Astrocyte (in vitro differentiated cells and primary cell): ENCODE measurements around the gene KIFBP. TPM values are rescaled to one million over a fixed set of nuclear protein-coding genes. Genes with fewer than 3 reads are reported as not detected.

ENCODE experiments used
- DNase-seq: peaks from one replicate; pipeline ENCODE4 v3.0.0-alpha.2; 2010; ENCODE audit warnings: low read depth
- FAIRE-seq: peaks from 2 replicates; lab custom pipeline; 2011; peaks lifted over from hg19 to GRCh38; lab: Jason Lieb, UNC
- H2AFZ ChIP-seq: 2 replicates; pipeline ENCODE4 v1.6.0; 2012; ENCODE audit warnings: low read depth, low read length, inconsistent platforms
- H3K27ac ChIP-seq: 2 replicates; pipeline ENCODE4 v1.5.1; 2011; ENCODE audit warnings: low read depth, low read length, inconsistent platforms
- H3K27me3 ChIP-seq: 2 replicates; pipeline ENCODE4 v1.6.0; 2011; ENCODE audit warnings: low read length, inconsistent platforms; ENCODE audit not compliant: insufficient read depth
- H3K36me3 ChIP-seq: 2 replicates; pipeline ENCODE4 v1.5.1; 2011; ENCODE audit warnings: low read length, inconsistent platforms; ENCODE audit not compliant: insufficient read depth
- H3K4me1 ChIP-seq: 2 replicates; pipeline ENCODE4 v1.5.1; 2011; ENCODE audit warnings: low read length, inconsistent platforms; ENCODE audit not compliant: insufficient read depth
- H3K4me2 ChIP-seq: 2 replicates; pipeline ENCODE4 v1.6.0; 2012; ENCODE audit warnings: low read length, inconsistent platforms
- H3K4me3 ChIP-seq: 2 replicates; pipeline ENCODE4 v1.5.1; 2011; ENCODE audit warnings: low read depth, mild to moderate bottlenecking, low read length, inconsistent platforms; ENCODE audit not compliant: insufficient read depth
- H3K79me2 ChIP-seq: 2 replicates; pipeline ENCODE4 v1.6.0; 2012; ENCODE audit warnings: mild to moderate bottlenecking, low read length, inconsistent platforms; ENCODE audit not compliant: insufficient read depth
- H3K9ac ChIP-seq: 2 replicates; pipeline ENCODE4 v1.6.0; 2012; ENCODE audit warnings: mild to moderate bottlenecking, low read length, inconsistent platforms
- H3K9me3 ChIP-seq: 2 replicates; pipeline ENCODE4 v1.5.1; 2012; ENCODE audit warnings: low read depth, mild to moderate bottlenecking, low read length, inconsistent platforms; ENCODE audit not compliant: insufficient read depth
- H4K20me1 ChIP-seq: 2 replicates; pipeline ENCODE4 v1.6.0; 2012; ENCODE audit warnings: low read length, inconsistent platforms; ENCODE audit not compliant: insufficient read depth
- H3K27ac Mint-ChIP-seq: one replicate; pipeline ENCODE4 v1.8.0; 2021; ENCODE audit warnings: mild to moderate bottlenecking, mixed read lengths; ENCODE audit not compliant: unreplicated experiment
- H3K27me3 Mint-ChIP-seq: one replicate; pipeline ENCODE4 v1.8.0; 2021; ENCODE audit warnings: low read depth, mixed read lengths; ENCODE audit not compliant: unreplicated experiment
- H3K36me3 Mint-ChIP-seq: one replicate; pipeline ENCODE4 v1.8.0; 2021; ENCODE audit warnings: low read depth, mixed read lengths; ENCODE audit not compliant: unreplicated experiment
- H3K4me1 Mint-ChIP-seq: one replicate; pipeline ENCODE4 v1.8.0; 2021; ENCODE audit warnings: low read depth, mixed read lengths; ENCODE audit not compliant: unreplicated experiment
- H3K4me3 Mint-ChIP-seq: one replicate; pipeline ENCODE4 v1.8.0; 2021; ENCODE audit warnings: mild to moderate bottlenecking, moderate library complexity, mixed read lengths; ENCODE audit not compliant: unreplicated experiment
- H3K9me3 Mint-ChIP-seq: one replicate; pipeline ENCODE4 v1.8.0; 2021; ENCODE audit warnings: mild to moderate bottlenecking, mixed read lengths; ENCODE audit not compliant: unreplicated experiment
- EZH2 ChIP-seq: IDR thresholded peaks from 2 replicates; pipeline ENCODE4 v1.6.1; 2012; ENCODE audit warnings: mild to moderate bottlenecking, low read length, inconsistent platforms; ENCODE audit not compliant: insufficient read depth
- total RNA-seq: library from RNA; stranded (reverse); gene quantifications from 2 replicates; pipeline ENCODE4 v1.2.1, GENCODE V29; 2021
- TF ChIP-seq, protein P1 (sequence below): IDR thresholded peaks from 2 replicates; pipeline ENCODE4 v1.5.1; 2011; ENCODE audit warnings: low read depth, mild to moderate bottlenecking, inconsistent platforms, low read length, moderate library complexity; ENCODE audit not compliant: insufficient read depth

The KIFBP gene
- total RNA-seq, 1 donor from 2014 or later = 39.2 TPM

DNA sequence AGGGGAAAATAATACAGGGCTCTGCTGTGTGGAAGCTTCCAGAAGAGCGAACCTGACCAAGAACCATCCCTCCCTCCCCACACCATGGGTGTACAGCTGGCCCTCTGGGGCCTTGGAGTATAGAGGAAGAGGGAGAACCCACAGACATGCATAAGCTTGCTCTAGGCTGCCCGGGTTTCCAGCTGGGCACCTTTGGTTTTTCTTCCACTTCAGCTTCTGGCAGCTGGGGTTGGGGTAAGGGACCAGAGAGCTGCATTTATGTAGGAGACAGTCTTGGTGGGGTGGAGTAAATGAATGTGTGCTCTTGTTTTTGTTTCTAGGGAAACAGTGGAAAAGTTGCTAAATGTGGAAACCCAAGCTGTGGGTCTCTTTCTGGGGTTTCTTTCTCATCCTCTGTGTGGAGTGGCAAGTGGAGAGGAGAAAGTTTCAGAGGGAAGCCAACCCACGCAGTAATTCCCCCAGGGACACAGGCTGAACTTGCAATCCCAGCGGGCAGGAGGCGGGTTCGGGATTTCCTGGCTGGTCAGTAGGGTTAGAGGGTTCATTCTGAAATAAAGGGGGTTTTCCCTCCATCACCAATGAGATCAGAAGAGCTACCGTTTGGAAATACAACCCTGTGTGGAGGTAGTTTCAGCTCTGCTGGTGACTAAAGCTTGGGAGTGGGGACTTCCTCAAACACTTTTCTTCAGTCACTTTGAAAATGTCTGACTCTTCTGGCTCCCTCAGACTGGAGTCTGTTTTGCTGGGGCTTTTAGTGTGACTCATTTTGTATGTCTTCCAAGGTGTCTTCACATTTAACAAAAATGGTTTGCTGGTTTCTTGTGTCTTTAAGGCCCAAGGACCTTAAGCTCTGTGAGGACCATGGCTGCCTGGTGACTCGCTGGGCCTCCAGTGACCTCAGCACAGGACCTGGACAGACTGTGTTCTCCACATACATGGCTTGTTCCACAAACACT is 77.1 kb downstream of the KIFBP start:
- FAIRE-seq (no peak), DNase-seq (peak; percentile 53)
- Mint-ChIP-seq H3K36me3 (no peaks in the 10 kb centered on the region), H3K27ac (peak overlapping the region; percentile 34), H3K4me3 (no peak overlapping the region), H3K4me1 (peaks cover 9% of the 10 kb centered on the region), H3K27me3 (peaks cover 19% of the 10 kb centered on the region), H3K9me3 (no peaks in the 10 kb centered on the region)
- no peaks in the 10 kb centered on the region for H4K20me1 ChIP-seq
- no peak for TF ChIP-seq EZH2
- TF ChIP-seq, protein P1, sequence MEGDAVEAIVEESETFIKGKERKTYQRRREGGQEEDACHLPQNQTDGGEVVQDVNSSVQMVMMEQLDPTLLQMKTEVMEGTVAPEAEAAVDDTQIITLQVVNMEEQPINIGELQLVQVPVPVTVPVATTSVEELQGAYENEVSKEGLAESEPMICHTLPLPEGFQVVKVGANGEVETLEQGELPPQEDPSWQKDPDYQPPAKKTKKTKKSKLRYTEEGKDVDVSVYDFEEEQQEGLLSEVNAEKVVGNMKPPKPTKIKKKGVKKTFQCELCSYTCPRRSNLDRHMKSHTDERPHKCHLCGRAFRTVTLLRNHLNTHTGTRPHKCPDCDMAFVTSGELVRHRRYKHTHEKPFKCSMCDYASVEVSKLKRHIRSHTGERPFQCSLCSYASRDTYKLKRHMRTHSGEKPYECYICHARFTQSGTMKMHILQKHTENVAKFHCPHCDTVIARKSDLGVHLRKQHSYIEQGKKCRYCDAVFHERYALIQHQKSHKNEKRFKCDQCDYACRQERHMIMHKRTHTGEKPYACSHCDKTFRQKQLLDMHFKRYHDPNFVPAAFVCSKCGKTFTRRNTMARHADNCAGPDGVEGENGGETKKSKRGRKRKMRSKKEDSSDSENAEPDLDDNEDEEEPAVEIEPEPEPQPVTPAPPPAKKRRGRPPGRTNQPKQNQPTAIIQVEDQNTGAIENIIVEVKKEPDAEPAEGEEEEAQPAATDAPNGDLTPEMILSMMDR = no peak
- H2AFZ ChIP-seq = peak overlapping the region; percentile 51
- H3K36me3 ChIP-seq = no peaks in the 10 kb centered on the region
- H3K79me2 ChIP-seq = no peaks in the 10 kb centered on the region
- peak overlapping the region; percentile 31 for H3K27ac ChIP-seq
- peaks cover 20% of the 10 kb centered on the region for H3K4me1 ChIP-seq
- H3K27me3 ChIP-seq = no peaks in the 10 kb centered on the region
- peak overlapping the region; percentile 18 for H3K9ac ChIP-seq
- H3K4me3 ChIP-seq = no peak overlapping the region
- H3K4me2 ChIP-seq = peak overlapping the region; percentile 44
- no peaks in the 10 kb centered on the region for H3K9me3 ChIP-seq

Other genes with a start within 250 kb of the KIFBP start
- gene STOX1, start 161.3 kb upstream of the KIFBP start, total RNA-seq = 0.12 and 0.25 TPM in 2 replicates
- 34.2 and 37.1 TPM in 2 replicates for gene DDX50, start 87.5 kb upstream of the KIFBP start, total RNA-seq
- 116 and 125 TPM in 2 replicates for gene DDX21, start 32.6 kb upstream of the KIFBP start, total RNA-seq
- gene SRGN, start 99.3 kb downstream of the KIFBP start, total RNA-seq = 0.30 TPM in 1 of 2 replicates, not detected in the other
- gene VPS26A, start 135.4 kb downstream of the KIFBP start, total RNA-seq = 51.8 and 61.6 TPM in 2 replicates
- 31.8 and 34.4 TPM in 2 replicates for gene SUPV3L1, start 191.4 kb downstream of the KIFBP start, total RNA-seq
- gene HKDC1, start 231.5 kb downstream of the KIFBP start, total RNA-seq = 4.2 and 4.3 TPM in 2 replicates